ENCODE results near the gene DGLUCY.
"Not testable (repeated sequence)": the region's sequence is repeated elsewhere in the genome, so short reads cannot be mapped to it uniquely, and the experiment has no call there.

Gene DGLUCY

DNA sequence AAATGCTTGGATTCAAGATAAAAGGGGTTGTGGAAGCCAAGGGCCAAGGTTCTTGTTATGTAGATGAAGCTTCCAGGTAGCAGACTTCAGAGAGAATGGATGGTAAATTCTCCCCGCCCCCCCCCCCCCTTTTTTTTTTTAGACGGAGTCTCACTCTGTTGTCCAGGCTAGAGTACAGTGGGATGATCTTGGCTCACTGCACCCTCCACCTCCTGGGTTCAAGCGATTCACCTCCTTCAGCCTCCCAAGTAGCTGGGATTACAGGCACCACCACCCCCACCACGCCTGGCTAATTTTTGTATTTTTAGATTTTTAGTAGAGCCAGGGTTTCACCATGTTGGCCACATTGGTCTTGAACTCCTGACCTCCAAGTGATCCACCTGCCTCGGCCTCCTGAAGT lies 4.1 kb downstream of the DGLUCY start:
- H3K4me3 ChIP-seq (ENCODE audit: low read depth, low read length), result no peak overlapping the region
- TF ChIP-seq, protein P1, sequence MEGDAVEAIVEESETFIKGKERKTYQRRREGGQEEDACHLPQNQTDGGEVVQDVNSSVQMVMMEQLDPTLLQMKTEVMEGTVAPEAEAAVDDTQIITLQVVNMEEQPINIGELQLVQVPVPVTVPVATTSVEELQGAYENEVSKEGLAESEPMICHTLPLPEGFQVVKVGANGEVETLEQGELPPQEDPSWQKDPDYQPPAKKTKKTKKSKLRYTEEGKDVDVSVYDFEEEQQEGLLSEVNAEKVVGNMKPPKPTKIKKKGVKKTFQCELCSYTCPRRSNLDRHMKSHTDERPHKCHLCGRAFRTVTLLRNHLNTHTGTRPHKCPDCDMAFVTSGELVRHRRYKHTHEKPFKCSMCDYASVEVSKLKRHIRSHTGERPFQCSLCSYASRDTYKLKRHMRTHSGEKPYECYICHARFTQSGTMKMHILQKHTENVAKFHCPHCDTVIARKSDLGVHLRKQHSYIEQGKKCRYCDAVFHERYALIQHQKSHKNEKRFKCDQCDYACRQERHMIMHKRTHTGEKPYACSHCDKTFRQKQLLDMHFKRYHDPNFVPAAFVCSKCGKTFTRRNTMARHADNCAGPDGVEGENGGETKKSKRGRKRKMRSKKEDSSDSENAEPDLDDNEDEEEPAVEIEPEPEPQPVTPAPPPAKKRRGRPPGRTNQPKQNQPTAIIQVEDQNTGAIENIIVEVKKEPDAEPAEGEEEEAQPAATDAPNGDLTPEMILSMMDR (IDR thresholded peaks at IDR 0.05; ENCODE audit: borderline replicate concordance, insufficient read depth, low read depth, low read length), result no peak

GRCh38 chr14:91118511-91119068 lies 4.7 kb downstream of the DGLUCY start:
- TF ChIP-seq, protein P1 (IDR thresholded peaks at IDR 0.05; ENCODE audit: borderline replicate concordance, insufficient read depth, low read depth, low read length), result no peak
- no peak overlapping the region for H3K4me3 ChIP-seq (ENCODE audit: low read depth, low read length)

DNA sequence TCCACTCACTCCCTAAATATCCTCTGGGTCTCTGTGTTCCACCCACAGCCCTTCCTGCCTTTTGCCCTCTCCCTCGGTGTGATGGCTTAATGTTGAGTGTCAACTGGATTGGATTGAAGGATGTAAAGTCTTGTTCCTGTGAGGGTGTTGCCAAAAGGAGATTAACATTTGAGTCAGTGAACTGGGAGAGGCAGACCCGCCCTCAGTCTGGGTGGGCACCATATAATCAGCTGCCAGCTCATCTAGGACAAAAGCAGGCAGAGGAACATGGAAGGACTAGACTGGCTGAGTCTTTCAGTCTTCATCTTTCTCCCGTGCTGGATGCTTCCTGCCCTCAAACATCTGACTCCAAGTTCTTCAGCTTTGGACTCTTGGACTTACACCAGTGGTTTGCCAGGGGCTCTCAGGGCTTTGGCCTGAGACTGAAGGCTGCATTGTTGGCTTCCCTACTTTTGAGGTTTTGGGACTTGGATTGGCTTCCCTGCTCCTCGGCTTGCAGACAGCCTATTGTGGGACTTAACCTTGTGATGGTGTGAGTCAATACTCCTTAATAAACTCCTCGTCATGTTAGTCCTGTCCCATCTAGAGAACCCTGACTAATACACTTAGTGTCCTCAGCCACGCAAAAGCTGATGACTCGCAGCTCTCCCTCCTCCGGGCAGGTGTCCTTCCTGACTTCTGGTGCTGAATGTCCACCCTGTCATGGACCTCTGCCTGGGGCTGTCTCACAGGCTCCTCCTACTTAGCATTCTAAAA lies 5.9 kb downstream of the DGLUCY start:
- no peak overlapping the region for H3K4me3 ChIP-seq (ENCODE audit: low read depth, low read length)
- TF ChIP-seq, protein P1 (IDR thresholded peaks at IDR 0.05; ENCODE audit: borderline replicate concordance, insufficient read depth, low read depth, low read length), result no peak

GRCh38 chr14:91123201-91123600 lies 9.3 kb downstream of the DGLUCY start:
- TF ChIP-seq, protein P1 (IDR thresholded peaks at IDR 0.05; ENCODE audit: borderline replicate concordance, insufficient read depth, low read depth, low read length), result no peak
- H3K4me3 ChIP-seq (ENCODE audit: low read depth, low read length), result no peak overlapping the region

DNA sequence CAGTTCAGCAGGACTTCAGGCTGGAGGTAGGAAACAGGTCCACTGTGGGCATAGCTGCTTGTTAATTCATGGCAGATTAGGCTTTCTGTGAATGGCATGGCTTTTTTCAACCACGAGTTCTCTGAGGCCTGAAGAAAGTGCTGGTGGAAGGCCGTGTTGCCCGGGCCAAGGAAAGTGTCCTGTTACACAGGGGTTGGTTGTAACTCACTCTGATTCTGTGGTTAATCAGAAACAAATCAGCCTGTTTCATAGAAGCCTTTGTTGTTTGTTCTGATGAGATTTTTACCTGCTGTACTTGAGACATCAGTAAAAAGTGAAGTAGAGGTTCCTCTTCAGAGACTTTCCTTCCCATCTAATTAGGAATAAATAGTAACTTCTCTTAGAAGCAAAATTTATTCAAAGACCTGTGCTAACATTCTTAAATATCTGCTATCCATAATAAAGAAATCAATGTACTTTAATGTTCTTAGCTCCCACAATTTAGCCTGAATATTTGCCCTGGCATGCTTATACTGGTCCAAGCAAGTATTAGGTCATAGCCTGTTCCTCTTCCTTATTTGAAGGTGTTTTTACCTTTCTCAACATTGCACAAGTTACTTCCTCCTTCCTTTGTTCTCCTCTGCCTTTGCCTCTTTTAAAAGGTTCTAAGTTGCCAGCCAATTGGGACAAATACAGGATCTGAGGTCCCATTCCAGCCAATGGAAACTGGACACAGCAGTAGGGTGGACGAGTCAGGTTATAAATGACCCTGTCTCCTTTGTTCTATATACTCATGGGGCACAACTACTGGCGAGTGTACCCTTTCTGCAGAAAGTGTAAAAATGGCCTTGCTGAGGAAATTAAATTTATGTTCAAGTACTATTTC lies 10.8 kb downstream of the DGLUCY start:
- H3K4me3 ChIP-seq (ENCODE audit: low read depth, low read length), result not testable (repeated sequence)

GRCh38 chr14:91125271-91125660 lies 11.4 kb downstream of the DGLUCY start:
- TF ChIP-seq, protein P1 (IDR thresholded peaks at IDR 0.05; ENCODE audit: borderline replicate concordance, insufficient read depth, low read depth, low read length), result no peak
- no peak overlapping the region for H3K4me3 ChIP-seq (ENCODE audit: low read depth, low read length)

DNA sequence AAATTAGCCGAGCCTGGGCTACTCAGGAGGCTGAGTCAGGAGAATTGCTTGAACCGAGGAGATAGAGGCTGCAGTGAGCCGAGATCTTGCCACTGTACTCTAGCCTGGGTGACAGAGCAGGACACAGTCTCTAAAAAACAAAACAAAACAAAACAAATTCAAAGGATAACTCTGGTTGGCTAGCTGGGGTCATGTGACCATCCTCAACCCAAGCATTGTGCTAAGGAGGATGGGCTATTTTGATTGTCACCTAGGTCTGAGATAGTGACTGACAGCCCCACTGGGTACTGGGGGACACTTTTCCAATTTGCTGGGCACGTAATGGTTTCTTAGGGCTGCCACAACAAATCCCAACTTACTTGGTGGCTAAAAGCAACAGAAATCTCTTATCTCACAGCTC lies 11.9 kb downstream of the DGLUCY start:
- TF ChIP-seq, protein P1 (IDR thresholded peaks at IDR 0.05; ENCODE audit: borderline replicate concordance, insufficient read depth, low read depth, low read length), result no peak

More for the DNA sequence above, 11.9 kb downstream of the DGLUCY start:
- no peak overlapping the region for H3K4me3 ChIP-seq (ENCODE audit: low read depth, low read length)

Measured in GM12875 (cell line).